GM10266 (cell line): ENCODE data around the gene ACSL5.

Experiments used
- DNase-seq: peaks from one replicate; pipeline ENCODE4 v3.0.0; 2012; ENCODE audit errors: extremely low spot score
- TF ChIP-seq, protein P1 (sequence below): IDR thresholded peaks from 2 replicates; pipeline ENCODE4 v1.5.1; 2012; ENCODE audit warnings: mild to moderate bottlenecking, low read depth; ENCODE audit not compliant: control insufficient read depth, insufficient read depth; ENCODE audit errors: missing control alignments

ACSL5 gene

GRCh38 chr10:112361951-112362751, 11.8 kb upstream of the ACSL5 start:
- DNase-seq, result no peak
- TF ChIP-seq, protein P1, sequence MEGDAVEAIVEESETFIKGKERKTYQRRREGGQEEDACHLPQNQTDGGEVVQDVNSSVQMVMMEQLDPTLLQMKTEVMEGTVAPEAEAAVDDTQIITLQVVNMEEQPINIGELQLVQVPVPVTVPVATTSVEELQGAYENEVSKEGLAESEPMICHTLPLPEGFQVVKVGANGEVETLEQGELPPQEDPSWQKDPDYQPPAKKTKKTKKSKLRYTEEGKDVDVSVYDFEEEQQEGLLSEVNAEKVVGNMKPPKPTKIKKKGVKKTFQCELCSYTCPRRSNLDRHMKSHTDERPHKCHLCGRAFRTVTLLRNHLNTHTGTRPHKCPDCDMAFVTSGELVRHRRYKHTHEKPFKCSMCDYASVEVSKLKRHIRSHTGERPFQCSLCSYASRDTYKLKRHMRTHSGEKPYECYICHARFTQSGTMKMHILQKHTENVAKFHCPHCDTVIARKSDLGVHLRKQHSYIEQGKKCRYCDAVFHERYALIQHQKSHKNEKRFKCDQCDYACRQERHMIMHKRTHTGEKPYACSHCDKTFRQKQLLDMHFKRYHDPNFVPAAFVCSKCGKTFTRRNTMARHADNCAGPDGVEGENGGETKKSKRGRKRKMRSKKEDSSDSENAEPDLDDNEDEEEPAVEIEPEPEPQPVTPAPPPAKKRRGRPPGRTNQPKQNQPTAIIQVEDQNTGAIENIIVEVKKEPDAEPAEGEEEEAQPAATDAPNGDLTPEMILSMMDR, result no peak

GRCh38 chr10:112362833-112363232, 11.1 kb upstream of the ACSL5 start:
- DNase-seq, result no peak
- TF ChIP-seq, protein P1, result no peak

- TF ChIP-seq, protein P1, result no peak
- DNase-seq, result no peak
These were observed 9.9 kb upstream of the ACSL5 start for GRCh38 chr10:112363696-112364688.

DNA sequence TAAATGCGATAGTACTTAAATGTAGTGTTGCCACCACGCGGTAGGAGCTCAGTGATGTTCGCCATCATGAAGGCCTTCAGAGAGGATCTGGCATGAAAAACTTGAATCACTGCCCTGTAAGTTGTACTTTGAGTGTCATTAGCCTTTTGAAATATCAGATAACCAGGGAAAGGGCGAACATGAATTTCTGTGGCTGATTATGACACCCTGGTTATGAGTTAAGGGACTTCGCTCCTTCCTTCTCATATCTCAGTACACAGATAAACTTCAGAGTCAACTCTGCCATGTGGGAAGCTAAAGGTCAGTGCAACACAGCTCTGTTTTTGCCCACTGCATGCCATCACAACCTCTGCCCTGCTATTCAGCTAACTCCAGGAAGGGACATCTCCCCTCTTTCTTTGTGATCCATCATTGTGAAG, 8.9 kb upstream of the ACSL5 start:
- no peak for DNase-seq
- TF ChIP-seq, protein P1, result no peak

- DNase-seq, result no peak
- TF ChIP-seq, protein P1, result no peak
These were observed 8.5 kb upstream of the ACSL5 start for GRCh38 chr10:112365451-112365850.

DNA sequence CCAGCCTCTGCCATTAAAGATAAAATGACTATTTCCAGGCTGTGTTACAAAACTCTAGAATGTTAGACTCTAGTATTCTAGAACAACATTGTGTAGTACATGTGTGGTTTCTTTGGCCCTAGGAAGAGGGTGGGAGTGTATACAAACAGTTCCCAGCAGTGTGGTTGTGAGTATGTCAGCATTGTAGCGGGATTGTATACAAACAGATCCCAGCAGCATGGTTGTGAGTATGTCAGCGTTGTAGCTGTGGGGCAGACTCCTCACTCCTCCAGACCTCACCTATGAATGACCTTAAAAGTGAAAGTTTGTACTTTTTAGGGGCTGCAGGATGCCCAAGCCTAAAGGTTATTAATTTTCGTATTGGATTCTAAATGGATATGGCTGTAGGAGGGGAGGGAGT, 6.9 kb upstream of the ACSL5 start:
- TF ChIP-seq, protein P1, result no peak
- no peak for DNase-seq

DNA sequence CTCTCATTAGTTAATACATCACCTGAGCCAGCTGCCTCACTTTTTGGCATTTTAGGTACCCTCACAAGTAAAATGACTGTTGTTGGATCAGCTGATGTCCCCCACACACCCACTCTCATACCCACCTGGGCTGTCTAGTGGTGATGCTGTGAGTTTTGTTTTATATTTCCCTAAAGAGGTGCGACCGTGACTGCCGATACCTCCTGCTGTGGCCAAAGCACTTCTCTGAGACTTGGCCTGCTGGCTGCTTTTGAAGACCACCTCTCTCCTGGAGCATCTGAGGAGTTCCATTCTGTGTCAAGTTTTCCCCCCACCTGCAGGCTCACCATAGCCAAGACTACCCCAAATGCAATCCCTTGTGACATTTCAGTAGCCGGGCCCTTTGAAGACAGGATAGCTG, 6.4 kb upstream of the ACSL5 start:
- TF ChIP-seq, protein P1, result no peak
- no peak for DNase-seq
